ENCODE results near the gene HTN3.
"Not testable (repeated sequence)": the region's sequence is repeated elsewhere in the genome, so short reads cannot be mapped to it uniquely, and the experiment has no call there.

HTN3 gene

DNA sequence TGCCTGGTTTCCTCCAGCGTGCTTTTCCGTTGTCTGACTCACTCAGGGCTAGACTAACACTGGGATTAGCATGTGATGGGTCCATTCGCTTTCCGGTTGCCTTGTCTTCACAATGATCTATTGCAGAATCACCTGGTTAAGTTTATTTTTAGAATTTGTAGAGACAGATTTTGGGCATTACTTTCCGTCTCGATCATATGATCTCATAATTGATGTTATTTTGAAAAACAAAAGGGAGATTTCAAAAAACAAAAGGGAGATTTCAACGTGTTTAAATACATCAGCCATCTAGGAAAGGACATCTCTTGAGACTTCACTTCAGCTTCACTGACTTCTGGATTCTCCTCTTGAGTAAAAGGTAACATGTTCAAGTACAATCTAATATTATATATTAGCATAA is at the start of gene HTN3:
HTN3 (plus strand) TSS at position 301 of the 400 bp plus-strand sequence. CDS start 2,282 bp downstream, outside the sequence.
- not testable (repeated sequence) for DNase-seq

DNA sequence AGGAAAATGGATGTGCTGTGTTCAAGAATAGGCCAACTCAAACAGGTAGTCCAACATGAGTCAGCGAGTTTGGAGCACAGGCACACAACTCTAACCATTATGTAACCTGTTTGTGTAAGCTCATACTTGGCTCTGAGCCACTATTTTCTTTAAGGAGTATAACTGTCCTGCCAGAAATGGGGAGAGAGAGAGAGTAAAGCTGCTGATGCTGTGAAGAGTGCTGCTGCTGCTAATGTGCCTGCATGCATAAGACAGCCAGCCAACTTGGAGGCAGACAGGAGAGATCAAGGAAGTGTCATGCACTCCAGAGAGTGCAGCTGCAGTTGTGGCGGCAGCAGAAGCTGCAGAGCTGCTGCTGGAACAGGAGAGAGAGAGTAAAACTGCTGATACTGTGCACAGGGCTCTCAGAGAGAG is 44.2 kb upstream of the HTN3 start:
- no peak for DNase-seq

DNA sequence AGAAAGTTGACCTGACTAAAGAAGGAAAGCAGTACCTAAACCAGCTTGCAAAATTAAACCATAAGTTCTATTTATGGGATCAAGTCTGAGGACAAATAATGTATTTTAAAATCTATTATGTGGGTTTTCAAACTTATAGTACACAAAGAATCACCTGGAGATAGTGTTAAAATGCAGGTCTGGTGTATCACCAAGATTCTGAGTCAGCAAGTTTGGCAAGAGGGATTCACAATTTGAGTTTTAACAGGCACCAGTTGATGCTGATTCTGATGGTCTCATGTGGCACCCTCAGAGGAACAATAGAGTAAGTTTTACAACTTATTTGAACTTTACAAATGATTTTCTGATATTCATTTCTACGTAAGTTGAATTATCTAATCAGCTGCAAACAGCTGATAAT is 41.6 kb upstream of the HTN3 start:
- DNase-seq, result no peak

DNA sequence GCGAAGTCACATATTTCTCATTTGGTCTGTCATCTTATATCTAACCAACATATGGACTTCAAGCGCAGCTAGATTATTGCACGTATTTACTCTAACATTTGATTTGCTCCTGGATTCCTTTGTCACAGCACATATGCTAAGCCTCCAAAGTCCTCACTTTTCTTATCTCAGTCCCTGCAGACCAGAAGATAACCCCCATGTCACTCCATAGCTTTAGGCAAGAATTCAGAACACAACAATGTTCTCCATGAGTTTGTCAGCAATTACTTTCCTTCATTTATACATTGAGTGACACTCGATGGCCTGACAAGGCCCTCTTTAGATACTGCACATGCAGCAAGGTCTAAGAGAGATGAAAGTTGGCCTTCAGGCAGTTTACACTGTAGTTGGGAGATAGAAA is 37.2 kb upstream of the HTN3 start:
- DNase-seq, result no peak

DNA sequence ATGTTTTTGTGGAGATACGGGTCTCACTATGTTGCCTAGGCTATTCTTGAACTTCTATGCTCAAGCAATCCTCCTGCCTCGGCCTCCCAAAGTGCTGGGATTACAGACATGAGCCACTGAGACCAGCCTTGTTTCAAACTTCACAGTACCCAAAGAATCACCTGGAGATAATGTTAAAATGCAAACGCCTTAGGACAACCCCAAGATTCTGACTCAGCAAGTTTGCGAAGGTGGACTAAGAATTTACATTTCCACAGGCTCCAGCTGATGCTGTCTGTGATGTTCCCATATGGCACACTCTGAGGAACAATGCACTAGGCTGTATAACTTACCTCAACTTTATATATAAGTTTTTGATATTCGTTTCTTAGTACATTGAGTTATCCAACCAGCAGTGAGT is 33.5 kb upstream of the HTN3 start:
- DNase-seq, result no peak

GRCh38 chr4:69995526-69996016 is 32.7 kb upstream of the HTN3 start, which contains the start of gene STATH:
Gene STATH, plus strand, starts transcription at chr4:69995966. Its CDS starts 2,472 bp downstream, at chr4:69998438.
- no peak for DNase-seq

- DNase-seq, result no peak
Measured at GRCh38 chr4:69999420-69999819, 28.8 kb upstream of the HTN3 start.

GRCh38 chr4:70000711-70001110 is 27.5 kb upstream of the HTN3 start:
- no peak for DNase-seq

- no peak for DNase-seq
Measured at GRCh38 chr4:70002507-70002906, 25.8 kb upstream of the HTN3 start.

- no peak for DNase-seq
Measured at GRCh38 chr4:70008771-70009170, 19.5 kb upstream of the HTN3 start.

- not testable (repeated sequence) for DNase-seq
Measured at GRCh38 chr4:70019006-70019405, 9.3 kb upstream of the HTN3 start.

- no peak for DNase-seq
Measured at GRCh38 chr4:70023218-70023617, 5.0 kb upstream of the HTN3 start.

- DNase-seq, result no peak
Measured at GRCh38 chr4:70027011-70027410, 1.2 kb upstream of the HTN3 start.

DNA sequence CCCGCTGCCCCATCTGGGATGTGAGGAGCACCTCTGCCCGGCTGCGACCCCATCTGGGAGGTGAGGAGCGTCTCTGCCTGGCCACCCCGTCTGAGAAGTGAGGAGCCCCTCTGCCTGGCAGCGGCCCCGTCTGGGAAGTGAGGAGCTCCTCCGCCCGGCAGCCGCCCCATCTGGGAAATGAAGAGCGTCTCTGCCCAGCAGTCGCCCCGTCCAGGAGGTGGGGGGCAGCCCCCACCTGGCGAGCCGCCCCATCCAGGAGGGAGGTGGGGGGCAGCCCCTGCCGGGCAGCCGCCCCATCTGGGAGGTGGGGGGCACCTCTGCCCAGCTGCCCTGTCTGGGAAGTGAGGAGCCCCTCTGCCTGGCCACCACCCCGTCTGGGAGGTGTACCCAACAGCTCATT is 9.3 kb downstream of the HTN3 start:
- DNase-seq, result not testable (repeated sequence)

GRCh38 chr4:70039928-70040327 is 11.7 kb downstream of the HTN3 start:
- DNase-seq, result not testable (repeated sequence)

- no peak for DNase-seq
Measured at GRCh38 chr4:70041652-70042286, 13.5 kb downstream of the HTN3 start.

GRCh38 chr4:70050138-70050537 is 21.9 kb downstream of the HTN3 start, which contains the start of gene HTN1:
Gene HTN1, plus strand, starts transcription at chr4:70050438. Its CDS starts 2,639 bp downstream, at chr4:70053077.
- not testable (repeated sequence) for DNase-seq

DNA sequence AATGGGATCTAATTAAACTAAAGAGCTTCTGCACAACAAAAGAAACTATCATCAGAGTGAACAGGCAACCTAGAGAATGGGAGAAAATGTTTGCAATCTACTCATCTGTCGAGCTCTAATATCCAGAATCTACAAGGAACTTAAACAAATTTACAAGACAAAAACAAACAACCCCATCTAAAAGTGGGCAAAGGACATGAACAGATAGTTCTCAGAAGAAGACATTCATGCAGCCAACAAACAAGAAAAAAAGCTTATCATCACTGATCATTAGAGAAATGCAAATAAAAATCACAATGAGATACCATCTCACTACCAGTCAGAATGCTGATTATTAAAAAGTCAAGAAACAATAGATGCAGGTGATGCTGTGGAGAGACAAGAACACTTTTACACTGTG is 28.3 kb downstream of the HTN3 start:
- DNase-seq, result not testable (repeated sequence)

DNA sequence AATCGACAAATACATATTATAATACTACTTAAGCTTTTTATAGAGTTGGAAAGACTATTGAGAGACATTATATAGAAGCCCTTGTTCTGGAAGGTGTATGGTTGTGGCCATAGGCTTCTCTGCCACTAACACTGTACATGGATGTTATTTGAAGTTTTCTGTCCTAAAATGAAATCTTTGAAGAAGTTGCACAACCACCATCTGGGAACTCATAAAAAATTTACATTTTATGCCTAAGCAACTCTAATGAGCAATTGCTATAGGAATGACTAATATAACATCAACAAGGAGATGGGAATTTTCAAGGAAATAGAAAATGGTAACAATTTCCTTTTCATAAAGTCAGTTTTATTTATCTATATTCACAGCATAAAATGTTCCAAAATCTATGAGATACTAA is 29.4 kb downstream of the HTN3 start:
- DNase-seq, result no peak

DNA sequence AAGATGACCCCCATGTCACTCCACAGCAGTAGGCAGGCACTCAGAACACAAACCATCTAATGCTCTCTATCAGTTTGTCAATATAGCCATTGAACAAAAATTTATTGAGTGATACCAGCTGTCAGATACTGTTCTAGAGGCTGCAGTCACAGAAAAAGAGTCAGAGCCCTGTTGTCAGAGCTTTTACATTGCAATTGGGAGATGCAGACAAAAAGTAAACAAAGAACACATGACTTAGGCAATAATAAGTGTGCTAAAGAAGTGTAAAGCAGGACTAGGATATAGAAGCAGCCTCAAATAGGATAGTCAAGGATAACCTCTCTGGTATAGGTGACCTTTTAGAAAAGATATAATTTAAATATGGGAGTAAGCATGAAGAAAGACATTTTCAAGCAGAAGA is 30.9 kb downstream of the HTN3 start:
- DNase-seq, result no peak

GRCh38 chr4:70062000-70062399 is 33.7 kb downstream of the HTN3 start:
- DNase-seq, result no peak

DNA sequence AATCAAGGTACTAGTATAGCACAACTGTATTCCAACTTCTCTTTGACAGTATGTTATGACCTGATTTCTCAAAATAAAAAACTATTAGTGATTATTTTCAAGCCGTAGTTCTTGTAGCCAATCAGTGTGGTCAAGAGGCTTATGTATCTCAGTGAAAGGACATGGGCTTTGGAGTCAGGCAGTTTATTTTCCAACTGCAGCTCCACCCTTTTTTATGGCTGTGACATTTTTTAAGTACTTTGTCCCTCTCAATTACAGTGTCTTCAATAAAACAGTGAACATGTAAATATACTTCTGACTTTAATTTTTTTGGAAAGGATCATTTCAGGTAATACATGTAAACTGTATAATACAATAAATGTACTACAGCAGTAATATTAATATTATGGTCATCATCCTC is 51.9 kb downstream of the HTN3 start:
- no peak for DNase-seq
